ENCODE data around the gene DPF3.
"Not testable (repeated sequence)": the region's sequence is repeated elsewhere in the genome, so short reads cannot be mapped to it uniquely, and the experiment has no call there.

The DPF3 gene

DNA sequence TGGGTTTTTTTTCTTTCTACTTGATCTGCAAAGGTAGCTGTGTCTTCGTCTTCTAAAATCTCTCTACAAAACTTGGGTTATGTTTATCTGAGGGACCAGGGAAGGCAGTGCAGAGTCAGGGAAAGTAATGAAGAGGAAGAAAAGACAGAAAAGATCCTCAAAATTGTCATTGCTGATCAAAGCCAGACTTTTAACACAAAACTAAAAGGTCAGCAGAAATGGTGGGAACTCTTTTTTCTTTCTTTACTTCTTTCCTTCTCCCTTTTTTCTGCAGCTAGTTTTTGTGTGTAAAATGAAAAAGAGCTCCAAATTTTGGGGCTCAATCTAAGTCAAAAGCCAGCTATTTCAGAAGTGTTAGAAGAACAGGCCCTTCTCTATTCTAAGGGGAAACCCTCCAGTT, 11.9 kb downstream of the DPF3 start:
- DNase-seq (ENCODE audit: extremely low spot score, insufficient read length, low read depth) (no peak), FAIRE-seq (no peak)

DNA sequence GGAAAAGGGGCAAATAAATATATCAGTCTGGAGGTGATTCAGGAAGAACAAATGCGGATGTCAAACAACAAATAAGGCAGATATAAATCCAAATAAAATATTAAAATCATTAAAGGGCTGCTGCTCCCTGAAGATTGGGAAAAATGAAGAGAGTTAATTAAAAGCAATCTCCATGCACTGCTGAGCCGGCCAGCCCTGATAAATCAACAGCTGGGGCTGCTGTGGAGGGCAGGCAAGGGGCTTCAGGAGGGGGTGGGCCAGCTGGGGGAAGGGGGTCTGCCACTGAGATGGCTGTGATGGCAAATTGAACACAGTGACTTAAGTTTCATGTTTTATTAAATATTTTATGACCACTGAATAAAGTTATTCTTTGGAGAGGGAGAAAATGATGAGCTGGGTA, 12.4 kb downstream of the DPF3 start:
- DNase-seq (ENCODE audit: extremely low spot score, insufficient read length, low read depth) (no peak), FAIRE-seq (no peak)

DNA sequence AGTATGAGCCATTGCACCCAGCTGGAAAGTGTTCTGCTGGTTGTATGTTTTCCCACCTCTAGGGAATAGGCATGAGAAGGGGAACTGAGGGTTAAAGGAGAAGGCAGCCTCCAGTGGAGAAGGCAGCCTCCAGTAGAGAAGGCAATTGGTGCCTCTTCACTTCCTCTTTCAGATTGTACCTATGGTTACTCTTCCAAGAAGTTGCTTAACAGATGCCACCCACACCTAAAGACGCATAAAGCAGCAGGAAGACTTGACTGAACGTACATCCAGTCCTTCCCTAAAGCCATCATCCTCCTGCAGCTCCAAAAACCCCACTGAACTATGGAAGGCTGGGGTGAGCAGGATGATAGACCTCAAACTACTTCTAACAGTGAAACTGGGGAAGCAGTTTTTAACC, 13.1 kb downstream of the DPF3 start:
- no peak for DNase-seq (ENCODE audit: extremely low spot score, insufficient read length, low read depth)
- FAIRE-seq = no peak

DNA sequence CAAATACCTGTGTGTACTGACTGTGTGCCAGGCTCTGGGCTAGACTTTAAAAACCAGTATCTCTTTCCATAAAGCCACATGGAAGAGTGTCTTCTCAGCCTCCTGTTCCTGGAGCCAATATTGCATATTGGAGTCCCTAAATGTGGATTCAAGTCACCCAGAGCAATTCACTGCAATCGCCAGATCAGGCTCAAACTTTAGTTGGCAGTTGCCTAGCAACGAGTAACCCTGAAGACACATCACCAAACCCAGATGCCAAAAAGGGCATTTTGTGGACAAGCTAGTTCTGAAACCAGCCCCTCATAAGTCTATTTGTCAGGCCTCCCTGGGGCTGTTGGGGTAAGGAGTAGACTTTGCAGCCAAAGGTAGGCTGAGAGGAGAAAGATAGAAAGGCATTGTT, 13.7 kb downstream of the DPF3 start:
- FAIRE-seq (no peak), DNase-seq (ENCODE audit: extremely low spot score, insufficient read length, low read depth) (no peak)

DNA sequence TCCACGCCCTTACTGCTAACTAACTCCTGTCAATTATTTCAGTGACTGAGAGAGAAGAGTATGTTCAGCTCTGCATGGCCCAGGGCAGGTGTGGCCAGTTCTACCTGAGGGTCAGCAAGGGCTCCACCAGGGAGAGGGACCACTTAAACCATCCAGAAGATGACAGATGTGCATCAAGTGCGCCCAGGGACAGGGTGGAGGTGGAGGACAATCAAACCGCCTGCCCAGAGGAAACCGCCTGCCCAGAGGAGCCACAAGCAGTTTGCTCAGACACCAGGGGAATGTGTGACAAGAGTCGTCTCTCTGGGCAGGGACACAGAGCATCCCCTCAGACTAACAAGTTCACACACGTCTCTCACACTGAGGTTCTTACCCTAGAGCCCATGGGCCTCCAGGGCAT, 14.5 kb downstream of the DPF3 start:
- FAIRE-seq (no peak), DNase-seq (ENCODE audit: extremely low spot score, insufficient read length, low read depth) (no peak)

DNA sequence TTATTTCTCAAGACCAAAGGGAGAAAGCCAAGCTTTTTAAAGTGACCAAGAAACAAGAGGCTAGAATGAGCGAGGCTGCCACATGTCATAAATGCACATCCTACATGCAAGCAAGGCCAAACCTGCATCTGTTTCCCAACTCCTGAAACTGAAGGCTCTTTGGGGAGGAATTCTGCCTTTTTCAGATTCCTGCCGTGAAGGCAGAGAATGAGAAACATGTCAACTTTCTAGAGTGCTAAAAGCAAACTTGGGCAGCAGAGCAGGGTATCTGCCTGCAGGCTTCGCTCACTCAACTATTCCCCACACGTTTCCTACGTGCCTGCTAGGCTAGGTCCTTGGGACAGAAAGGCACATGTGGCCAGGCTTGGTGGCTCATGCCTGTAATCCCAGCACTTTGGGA, 15.2 kb downstream of the DPF3 start:
- FAIRE-seq = no peak

DNA sequence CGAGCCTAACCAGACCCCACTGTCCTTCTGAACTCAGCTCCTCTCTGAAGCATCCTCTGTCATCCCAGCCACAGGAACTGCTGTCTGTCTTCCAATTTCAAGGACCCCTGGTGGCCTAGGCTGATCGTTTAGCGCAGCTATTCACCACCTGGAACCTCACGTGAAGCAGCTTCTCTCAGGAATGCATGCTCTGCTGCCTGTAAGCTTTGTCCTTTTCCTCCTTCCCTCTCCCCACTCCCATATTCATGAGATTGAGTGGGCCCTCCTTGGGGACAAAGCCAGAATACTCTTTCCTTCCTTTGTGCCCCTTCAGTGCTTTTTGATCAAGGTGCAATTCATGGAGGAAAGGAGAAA, 17.2 kb downstream of the DPF3 start:
- no peak for DNase-seq (ENCODE audit: extremely low spot score, insufficient read length, low read depth)
- no peak for FAIRE-seq

More for the DNA sequence above, 15.2 kb downstream of the DPF3 start:
- DNase-seq (ENCODE audit: extremely low spot score, insufficient read length, low read depth) = no peak

DNA sequence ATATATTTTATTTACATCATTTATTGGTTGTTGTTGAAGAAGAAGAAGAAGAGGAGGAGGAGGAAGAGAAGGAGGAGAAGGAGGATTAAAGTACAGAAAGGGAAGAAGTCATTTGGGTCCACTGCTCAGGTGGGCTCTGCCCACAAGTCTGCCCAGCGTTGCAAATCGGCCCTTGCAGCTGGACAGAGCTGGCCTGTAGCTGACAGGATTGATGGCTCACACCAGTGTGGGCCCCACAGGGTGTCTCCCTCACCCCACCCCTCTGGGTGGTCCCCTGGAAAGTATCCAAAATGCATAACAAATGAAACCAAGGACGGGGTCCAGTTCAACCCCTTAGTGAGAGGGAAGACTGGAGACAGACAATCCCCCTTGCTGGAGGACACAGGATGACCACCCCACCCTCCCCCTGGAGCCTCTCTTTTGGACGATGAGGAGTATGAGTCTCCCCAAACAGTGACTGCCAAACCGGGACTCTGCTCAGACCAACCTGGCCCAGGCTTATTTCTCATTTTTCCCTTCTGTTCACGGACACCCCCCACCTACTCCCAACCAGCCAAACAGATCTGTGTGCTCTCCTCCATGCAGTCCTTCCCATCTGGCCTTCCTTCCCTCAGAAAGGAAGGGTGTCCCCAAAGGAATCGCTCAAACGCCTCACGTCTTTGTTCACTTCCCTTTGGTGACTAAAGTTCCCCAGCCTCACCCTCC, 17.7 kb downstream of the DPF3 start:
- FAIRE-seq = no peak

DNA sequence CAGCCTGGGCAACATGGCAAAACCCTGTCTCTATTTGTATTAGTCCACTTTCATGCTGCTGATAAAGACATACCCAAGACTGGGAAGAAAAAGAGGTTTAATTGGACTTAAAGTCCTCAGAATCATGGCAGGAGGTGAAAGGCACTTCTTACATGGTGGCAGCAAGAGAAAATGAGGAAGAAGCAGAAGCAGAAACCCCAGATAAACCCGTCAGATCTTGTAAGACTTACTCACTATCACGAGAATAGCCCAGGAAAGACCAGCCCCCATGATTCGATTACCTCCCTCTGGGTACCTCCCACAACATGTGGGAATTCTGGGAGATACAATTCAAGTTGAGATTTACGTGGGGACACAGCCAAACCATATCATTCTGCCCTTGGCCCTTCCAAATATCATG, 23.0 kb downstream of the DPF3 start:
- DNase-seq (ENCODE audit: extremely low spot score, insufficient read length, low read depth); FAIRE-seq: not testable (repeated sequence)

More for the DNA sequence above, 17.7 kb downstream of the DPF3 start:
- DNase-seq (ENCODE audit: extremely low spot score, insufficient read length, low read depth) = no peak

DNA sequence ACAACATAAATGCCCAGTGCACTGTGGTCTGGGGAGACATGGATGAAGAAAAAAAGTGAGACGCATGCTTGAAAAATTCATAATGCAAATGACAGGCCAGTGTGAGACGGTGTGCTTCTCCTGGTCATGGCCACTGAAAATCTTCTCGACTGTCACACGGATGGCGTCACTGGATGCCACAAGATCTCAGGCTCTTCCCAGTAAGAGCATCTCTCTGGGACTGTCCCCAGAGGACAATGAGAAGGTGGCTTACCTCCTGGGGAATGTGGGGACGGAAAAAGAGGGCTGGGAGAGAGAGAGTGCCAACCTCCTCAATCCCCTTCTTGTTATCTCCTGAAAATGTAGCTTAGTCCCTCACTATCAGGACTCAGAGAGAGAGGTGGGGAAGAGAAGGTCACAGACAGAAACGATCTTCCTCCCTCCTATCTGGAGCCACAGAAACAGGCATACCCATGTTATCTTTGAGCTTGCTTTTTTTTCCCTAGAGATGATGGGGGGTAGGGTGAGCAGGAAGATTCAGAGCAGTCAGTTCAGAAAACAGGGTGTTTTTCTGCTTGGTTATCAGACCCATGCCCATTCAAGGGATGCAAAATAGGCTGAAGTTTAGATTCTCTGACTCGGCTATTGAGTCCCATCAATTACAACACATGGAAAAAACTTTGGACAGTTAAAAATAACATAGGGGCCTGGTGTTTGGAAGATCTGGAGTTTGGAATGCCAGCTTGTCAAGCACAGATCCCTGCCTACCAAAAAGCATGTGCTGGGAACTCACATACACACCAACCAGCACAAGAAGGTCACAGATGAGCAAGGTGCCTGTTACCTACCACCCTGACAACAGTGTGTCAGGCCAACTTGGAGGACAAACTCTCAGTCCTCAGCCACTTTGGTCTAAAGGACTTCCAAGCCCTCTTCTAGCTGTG, 24.2 kb downstream of the DPF3 start:
- FAIRE-seq (no peak), DNase-seq (ENCODE audit: extremely low spot score, insufficient read length, low read depth) (no peak)

DNA sequence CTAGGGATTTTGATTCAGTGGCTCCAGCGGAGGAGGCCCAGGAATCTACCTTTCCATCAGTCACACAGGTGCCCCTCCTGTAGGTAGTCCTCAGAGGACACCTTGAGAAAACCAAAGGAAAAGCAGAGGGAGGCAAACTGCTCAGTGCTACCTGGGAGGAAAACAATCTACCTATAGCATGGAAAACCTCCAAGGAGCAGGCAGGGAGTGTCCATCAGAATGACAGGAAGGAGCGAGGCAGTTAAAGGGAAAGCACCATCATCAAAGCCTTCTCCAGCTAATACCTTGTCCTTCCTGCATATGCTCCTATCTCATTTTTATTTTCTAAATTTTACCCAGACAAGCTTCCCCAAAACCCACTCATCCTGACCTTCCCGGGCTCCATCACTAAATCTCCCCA, 25.4 kb downstream of the DPF3 start:
- FAIRE-seq (no peak), DNase-seq (ENCODE audit: extremely low spot score, insufficient read length, low read depth) (no peak)

DNA sequence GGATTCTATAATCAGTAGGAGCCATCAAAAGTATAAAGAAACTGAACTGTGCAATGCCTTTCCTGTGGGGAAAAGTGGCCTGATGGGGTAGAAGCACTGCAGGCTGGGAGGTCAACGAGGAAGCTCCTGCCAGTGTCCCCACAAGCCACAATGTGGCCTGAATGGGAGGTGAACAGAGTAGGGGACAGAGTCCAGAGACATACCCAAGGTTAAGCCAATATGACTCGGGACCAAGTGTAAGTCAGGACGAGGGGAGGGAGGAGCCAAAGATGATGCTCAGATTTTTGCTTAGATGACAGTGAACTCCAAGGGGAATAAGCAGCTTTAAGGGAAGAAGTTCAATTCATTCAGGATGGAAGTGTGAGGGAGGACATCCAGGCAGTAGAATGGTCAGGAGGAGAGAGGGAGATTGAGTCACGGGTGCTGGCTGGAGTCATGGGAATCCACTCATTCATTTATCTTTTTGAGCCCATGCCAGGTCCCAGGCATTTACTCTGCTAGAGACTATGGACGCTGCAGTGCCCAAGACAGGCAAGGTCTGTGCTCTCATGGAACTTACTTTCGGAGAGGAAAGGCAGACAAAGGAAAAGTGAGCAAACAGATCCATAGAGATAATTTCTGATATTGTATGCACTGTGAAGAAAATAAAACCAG, 29.1 kb downstream of the DPF3 start:
- no peak for FAIRE-seq

DNA sequence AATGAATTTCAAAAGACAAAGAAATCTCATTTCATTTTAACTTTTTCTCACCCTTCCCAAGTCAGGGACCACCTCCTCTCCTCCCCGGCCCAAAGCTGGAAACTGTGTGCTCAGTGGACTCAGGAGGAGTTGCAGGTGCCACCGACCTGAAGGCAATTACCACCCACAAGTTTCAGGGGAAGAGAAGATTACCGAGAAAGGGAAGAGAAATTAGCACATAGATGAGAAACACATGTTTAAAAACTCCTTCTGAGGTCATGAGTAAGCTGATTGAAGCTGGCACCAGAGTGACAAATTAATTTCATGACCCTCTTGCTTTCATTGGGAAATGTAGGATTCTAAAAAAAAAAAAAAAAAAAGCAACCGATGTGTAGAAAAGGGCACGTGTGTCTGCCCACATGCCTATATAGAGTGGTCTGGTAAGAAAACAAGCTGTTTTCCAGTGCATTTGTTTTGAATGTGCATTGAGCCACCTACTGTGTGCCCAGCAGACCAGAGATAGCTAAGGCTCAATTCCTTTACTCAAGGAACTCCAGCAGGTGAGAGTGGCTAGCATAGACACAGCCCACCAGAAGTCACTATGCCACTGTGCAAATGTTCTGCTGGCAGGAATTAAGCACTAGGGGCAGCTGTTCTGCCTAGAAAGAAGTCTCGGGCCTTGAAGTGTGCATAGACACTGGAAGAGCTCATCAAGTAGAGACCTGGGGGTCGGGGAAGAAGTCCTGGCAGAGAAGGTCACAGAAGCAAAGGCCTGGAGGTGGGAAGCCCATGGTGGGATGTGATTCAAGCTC, 30.5 kb downstream of the DPF3 start:
- FAIRE-seq = peak; percentile 57
- peak; percentile 7 for DNase-seq (ENCODE audit: extremely low spot score, insufficient read length, low read depth)

More for the DNA sequence above, 29.1 kb downstream of the DPF3 start:
- no peak for DNase-seq (ENCODE audit: extremely low spot score, insufficient read length, low read depth)

DNA sequence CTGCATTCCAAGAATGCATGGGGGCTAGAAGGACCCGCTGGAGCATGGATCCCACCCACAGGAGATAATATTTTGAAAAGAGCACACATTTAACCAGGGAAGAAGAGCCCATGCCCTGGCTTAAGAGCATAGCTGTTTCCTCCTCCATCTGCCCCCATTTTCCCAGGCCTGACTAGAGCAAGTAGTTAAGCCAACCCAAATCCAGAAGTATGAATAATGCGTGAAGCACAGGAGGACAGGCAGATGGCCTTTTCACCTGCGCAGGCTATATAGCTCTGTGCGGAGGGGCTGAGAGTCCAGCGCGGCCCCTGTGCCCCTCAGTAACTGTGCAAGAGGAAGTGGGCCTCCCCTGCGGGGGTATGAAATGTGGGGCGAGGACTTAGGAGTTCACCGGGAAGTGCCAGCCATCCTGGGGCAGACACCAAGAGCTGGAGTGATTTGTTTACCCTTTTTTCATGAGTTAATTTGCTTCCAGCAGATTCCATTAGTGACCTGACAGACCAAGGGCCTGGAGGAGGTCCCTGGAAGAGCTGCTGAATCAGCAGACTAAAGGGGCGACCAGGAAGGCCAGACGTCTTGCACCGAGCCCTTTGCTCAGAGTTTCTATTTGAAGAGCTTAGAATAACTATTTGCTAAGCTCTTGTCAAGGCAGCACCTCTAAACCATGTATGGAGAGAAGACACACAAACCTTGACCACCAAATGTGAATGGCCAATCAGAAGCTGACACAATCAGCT, 37.2 kb downstream of the DPF3 start:
- DNase-seq (ENCODE audit: extremely low spot score, insufficient read length, low read depth) (no peak), FAIRE-seq (no peak)

DNA sequence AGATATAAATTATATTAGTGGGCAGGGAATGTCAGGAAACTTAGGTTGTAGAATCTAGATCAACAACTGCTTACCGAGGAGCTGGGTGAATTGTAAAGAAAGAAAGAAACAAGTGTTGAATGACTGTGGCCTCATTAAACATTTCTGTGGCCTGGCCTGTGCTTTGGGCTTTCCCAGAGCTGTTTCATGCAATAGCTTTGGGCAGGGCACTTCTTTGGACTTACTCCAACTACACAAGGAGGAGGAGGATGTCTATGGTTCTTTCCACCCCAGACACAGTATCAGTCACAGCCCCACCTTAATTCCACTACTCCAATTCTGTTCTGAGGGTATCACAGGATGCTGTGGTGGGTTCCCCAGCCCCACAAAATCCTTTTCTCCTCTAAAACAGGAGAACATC, 38.0 kb downstream of the DPF3 start:
- DNase-seq (ENCODE audit: extremely low spot score, insufficient read length, low read depth) = no peak
- FAIRE-seq = no peak

DNA sequence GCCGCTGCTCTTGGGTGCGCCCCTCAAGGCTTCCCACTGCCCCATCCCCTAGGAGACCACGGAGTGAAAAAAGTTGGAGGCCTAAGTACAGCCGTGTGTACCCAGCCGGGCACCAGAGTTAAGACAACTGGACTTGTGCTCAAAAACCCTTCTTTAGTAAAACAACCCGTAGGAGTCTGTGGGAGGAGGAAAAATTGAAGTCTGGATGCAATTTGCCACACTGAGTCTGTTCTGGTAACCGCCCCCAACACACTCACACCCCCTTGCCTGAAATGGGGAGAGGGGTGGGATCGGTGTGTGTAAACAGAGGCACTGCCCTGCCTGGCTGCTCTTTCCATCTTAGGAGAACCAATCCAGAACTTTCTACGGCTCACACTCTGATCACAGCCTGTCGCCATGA, 41.7 kb downstream of the DPF3 start:
- FAIRE-seq (no peak), DNase-seq (ENCODE audit: extremely low spot score, insufficient read length, low read depth) (no peak)

DNA sequence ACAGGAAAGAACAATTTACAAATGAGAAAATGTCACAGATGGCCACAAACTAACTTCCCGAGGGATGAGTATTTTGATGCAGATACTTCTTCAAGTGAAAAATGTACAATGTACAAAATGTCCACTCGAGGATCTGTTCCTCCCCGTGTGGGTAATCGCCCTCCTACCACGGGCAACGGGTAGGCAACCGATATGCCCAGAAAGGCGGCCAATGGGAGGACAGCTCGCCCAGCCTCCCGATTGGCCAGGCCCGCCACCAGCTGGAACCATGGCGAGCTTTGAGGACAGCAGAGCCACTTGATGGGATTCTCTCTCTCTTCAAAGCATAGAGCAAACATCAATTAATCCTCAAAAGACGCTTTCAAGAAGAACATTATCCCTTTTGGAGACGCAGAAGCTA, 42.3 kb downstream of the DPF3 start:
- no peak for DNase-seq (ENCODE audit: extremely low spot score, insufficient read length, low read depth)
- no peak for FAIRE-seq

DNA sequence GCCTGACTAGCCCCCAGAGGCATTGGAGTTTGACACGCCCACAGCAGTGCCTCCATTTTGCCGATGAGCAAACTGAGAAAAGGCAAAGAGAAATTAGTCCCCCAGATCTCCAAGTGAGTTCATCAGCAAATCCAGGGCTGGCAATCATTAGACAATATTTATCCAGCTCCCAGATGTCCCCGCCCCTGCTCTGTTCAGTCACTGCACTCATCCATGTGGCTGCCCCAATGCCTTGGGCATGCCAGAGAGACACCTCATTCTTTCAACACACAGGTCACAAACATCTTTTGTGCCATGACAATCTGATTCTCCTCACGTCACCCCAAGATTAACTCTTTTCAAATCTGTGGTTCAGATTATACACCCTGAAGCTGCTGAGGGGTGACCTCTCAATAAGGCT, 43.5 kb downstream of the DPF3 start:
- DNase-seq (ENCODE audit: extremely low spot score, insufficient read length, low read depth) = no peak
- FAIRE-seq = no peak

DNA sequence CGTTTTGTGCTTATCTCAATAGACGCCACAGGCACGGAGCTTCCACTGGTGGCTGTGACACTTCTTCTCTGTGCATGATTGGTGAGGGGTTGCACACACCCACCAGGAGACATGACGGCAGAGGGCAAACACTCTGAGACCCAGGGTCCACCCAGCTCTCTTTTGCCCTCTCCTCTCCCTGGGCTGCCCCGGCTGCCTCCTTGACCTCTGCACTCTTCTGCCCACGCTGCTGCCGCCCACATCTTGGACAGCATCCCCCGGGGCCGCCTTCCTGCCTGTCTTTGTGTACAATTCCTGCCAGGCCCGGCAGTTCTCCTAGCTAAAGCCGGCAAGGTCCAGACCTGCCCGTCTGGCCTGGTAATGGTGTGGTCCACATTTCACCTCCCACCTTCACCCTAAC, 44.7 kb downstream of the DPF3 start:
- FAIRE-seq = no peak
- no peak for DNase-seq (ENCODE audit: extremely low spot score, insufficient read length, low read depth)

DNA sequence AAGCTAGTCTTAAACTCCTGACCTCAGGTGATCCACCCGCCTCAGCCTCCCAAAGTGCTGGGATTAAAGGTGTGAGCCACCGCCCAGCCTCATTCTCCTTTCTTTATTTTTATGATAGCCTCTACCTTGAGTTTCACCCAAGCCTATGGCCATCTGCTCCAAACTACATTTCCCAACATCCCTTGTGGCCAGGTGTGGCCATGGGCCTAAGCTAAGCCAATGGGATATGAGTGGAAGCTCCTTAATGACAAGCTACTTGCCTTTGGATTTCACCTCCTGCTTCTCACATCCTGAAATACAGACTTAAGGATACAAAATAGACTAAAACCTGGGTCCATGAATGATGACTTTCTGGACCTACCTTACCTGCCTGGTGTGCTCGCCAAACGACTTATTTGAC, 46.2 kb downstream of the DPF3 start:
- FAIRE-seq = no peak
- no peak for DNase-seq (ENCODE audit: extremely low spot score, insufficient read length, low read depth)
